GM19240 (cell line): ENCODE results near the gene TOPBP1.
"Not testable (repeated sequence)": the region's sequence is repeated elsewhere in the genome, so short reads cannot be mapped to it uniquely, and the experiment has no call there.

Experiments
- DNase-seq: peaks from one replicate; pipeline ENCODE4 v3.0.0; 2011; ENCODE audit warnings: low spot score; ENCODE audit not compliant: insufficient read length

The TOPBP1 gene

DNA sequence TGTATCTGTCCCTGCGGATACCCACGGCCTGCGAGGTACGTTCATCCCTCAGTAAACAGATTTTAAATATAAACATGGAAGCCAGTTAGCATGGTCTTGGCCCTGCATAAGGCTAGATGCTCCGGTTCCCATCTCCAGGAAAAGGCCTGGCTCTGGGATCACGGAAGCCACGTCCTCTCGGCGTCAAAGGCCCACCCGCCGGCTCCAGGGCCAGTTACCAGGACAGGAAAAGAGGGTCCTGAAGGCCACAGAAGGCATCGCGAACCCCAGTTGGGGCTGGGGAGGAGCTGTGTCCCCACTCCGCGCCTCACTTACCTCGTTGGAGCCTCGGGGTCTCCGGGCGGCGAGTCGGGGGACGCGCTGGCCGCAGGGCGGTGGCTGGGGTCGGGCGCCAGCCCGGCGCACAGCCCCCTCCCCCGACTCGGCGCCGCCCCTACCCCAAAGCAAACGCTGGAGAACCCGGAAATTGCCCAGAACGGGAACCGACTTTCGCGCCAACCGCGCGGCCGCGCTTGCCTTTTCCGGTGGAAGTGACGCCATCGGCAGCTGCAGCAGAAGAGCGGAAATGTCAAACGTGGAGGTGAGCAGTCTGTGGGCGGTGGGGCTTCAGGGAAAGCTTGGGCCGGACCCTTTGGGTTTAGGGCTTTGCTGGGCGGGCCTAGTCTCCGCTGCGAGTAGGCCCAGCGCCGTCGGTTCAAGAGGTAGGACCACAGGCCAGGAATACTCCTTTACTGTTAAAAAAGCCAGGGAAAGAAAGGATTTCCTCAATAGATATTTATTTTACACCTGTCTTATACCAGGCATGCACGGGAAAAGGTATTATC, at the start of gene TOPBP1:
TSS of gene TOPBP1 (minus strand) at position 488 of the 824 bp plus-strand sequence. CDS start 814 bp downstream, outside the sequence.
- peak; percentile 78 for DNase-seq

- no peak for DNase-seq
Measured at GRCh38 chr3:133711013-133711412, 49.3 kb upstream of the TOPBP1 start.

- no peak for DNase-seq
Measured at GRCh38 chr3:133709139-133709750, 47.5 kb upstream of the TOPBP1 start.

DNA sequence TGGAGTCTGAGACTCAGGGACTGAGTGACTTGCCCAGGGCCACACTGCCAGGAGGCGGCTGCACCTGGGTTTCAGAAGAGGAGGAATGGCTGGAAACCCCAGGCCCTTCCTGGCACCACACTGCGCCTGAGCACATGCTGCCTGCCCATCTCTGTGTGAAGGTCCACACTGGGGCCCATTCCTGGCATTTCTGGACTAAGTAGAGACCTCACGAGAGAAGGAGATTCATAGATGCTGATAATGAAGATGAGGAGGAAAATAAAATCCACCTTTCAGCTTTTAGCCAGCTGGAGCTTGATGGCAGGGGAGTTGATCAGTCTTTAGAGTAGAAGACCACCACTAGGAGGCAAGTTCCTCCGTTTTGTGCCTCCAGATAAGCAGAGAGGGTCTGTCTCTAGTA, 44.3 kb upstream of the TOPBP1 start:
- DNase-seq = no peak

DNA sequence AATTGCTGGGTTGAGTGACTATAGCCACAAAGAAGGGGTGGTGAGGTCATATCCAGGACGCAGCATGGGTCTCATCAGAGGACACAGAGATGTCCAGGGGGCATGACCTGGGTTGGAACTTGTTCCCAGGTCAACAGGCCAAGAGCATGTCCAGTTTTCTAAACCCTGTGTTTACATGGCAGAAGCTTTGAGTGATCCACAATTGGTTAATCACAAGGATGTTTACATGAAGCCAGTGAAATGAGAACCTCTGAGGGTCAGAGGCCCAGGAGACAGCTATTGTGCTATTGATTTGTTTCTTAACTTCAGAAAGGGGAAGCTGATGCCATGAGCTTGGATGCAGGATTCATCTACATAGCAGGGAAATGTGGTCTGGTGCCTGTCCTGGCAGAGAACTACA, 42.2 kb upstream of the TOPBP1 start:
- no peak for DNase-seq

DNA sequence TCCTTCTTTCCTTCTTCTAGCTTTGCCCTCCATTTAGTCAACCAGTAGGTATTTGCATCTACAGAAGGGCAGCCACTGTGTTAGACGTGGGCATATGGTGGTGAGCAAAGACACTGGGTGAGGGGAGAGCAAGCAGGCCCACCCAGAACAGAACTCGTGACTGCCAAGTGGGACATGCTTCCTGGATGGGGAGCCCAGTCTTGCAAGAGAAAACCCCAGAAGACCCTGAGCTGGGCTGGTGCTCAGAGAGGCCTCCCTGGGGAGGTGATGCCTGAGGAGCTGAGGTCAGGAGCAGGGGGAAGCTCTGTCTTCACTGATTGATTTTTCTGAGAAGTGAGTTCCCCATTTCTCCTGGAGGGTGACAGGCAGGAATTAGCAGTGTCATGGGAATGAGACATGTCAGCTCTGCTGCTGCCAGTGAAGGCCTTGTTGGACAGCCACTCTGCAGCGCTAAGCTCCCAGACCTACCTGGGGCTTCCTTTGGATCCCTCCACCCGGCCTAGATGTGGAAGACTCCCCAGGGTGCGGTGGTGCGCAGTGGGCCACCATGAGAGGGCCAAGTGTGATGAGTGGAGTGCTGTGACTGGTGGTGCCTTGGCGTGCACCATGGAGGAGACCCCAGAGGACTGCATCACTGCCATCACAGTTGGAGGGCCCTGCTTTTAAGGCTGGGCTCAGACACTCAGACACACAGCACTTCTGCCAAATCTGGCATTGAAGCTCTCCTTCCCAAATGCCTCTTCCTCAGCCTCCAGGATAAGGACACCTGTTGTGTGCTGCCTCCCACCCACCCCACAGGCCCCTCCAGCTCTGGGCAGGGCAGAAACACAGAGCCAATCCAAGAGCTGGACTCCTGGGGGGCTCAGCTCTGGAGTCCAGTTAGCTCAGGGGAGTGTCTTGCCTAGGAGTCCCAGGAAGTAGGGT, 40.0 kb upstream of the TOPBP1 start:
- no peak for DNase-seq

- no peak for DNase-seq
Measured at GRCh38 chr3:133700351-133700750, 38.6 kb upstream of the TOPBP1 start.

DNA sequence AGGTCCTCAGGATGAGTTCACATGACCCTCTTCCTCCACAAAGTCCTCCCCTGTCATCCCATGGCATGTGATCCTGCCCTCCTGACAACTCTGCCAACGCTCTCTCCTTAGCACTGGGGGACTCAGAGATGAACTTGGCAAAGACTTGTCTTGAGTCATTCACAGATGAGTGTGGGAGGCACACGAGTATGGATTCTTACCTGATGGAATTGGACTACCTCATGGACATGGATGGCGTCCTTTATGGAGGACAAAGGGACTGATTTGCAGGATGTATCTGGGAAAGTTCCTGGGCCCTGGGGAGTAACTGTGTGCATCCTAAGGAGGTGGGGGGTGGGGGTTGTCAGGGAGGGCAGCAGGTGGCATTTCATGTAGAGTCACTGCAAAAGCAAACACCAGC, 38.2 kb upstream of the TOPBP1 start:
- no peak for DNase-seq

DNA sequence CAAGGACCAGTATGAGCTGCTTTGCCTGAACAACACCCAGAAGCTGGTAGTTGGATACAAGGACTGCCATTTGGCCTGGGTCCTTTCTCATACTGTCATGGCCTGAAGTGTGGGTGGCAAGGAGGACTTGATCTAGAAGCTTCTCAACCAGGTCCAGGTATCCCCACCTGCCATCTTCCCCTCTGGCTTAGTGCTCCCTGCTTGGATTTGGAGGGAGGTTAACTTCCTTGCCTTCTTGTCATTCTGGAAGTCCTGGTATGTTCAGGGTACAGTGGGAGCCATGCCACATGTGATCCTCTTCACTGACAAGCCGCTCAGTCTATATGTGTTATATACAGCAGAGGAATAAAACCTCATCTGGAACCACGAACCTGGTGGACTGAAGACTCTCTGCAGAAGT, 37.7 kb upstream of the TOPBP1 start:
- DNase-seq = no peak

DNA sequence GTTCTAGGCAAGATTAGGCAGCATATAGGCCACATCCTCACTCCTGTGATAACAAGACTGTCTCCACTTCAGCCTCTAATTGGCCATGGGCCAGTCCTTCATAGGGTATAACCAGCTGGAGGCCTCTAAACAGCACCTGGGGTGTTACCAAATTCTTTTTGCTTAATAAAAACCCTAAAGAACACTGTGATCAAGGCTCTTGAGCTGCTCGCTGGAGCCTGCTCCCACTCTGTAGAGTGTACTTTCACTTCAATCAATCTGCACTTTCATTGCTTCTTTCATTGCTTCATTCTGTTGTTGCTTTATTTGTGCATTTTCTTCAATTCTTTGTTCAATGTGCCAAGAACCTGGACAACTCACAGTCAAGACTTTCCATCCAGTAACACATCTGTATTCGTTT, 36.2 kb upstream of the TOPBP1 start:
- DNase-seq = no peak

DNA sequence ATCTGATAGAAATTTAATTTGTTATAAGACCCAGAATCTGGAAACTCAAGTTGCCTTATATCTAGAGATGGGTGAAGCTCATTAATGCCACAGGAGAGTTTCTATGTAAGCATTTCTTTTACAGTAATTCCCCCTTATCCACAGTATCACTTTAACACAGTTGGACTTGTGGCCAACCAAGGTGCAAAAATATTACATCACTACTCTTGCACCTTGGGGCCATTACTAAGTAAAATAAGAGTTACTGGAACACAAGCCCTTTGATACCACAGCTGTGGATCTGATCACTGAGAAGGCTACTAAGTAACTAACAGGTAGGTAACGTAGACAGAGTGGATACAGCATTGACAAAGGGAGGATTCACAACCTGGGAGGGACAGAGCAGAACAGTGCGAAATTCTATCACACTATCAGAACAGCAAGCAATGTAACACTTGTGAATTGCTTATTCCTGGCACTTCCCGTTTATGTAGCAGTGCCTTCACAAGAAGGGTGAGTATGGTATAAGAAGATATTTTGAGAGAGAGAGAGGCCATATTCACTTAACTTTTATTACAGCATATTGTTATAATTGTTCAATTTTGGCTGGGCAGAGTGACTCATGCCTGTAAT, 33.9 kb upstream of the TOPBP1 start:
- DNase-seq = no peak

- DNase-seq = no peak
Measured at GRCh38 chr3:133694288-133695268, 32.8 kb upstream of the TOPBP1 start.

- no peak for DNase-seq
Measured at GRCh38 chr3:133693821-133694220, 32.1 kb upstream of the TOPBP1 start.

GRCh38 chr3:133692759-133693158, 31.0 kb upstream of the TOPBP1 start:
- no peak for DNase-seq

DNA sequence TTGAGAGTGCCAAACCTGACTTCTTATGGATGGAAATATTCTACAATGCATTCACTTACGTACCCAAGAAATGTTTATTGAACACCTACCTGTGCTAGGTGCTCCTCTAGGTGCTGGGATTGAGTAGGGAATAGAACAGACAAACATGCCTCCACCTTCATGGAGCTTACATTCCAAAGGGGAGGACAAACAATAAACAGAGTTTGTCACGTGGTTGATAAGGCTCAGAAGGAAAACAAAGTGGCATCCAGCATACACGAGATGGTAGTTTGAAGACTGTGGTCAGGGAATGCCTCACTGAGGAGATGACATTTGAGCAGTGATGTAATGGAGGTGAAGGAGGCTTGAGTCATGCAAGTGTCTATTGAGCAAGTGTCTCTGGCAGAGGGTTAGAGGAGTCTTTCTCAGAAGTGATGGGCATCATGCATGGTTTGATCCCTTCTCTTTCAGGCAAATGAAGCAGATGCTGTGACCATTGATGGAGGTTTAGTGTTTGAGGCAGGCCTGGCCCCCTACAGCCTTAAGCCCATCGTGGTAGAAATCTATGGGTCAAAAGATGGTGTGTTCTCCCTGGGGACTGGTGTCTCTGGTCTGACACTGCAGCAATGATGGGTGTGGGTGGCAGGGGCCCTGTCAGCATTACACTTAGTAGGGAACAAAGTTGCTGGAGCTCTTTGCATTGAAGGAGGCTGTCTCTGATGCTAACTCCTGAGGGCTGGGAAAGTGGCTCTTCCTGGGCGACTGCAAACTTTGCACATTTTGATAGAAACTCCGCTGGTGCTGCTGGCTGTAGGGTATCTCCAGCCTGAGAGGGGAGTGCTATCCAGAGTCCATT, 29.7 kb upstream of the TOPBP1 start:
- DNase-seq = no peak

DNA sequence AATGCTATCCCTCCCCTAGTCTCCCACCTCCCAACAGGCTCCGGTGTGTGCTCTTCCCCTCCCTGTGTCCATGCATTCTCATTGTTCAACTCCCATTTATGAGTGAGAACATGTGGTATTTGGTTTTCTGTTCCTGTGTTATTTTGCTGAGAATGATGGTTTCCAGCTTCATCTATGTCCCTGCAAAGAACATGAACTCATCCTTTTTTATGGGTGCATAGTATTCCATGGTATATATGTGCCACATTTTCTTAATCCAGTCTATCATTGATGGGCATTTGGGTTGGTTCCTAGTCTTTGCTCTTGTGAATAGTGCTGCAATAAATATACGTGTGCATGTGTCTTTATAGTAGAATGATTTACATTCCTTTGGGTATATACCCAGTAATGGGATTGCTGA, 16.3 kb upstream of the TOPBP1 start:
- DNase-seq = not testable (repeated sequence)

DNA sequence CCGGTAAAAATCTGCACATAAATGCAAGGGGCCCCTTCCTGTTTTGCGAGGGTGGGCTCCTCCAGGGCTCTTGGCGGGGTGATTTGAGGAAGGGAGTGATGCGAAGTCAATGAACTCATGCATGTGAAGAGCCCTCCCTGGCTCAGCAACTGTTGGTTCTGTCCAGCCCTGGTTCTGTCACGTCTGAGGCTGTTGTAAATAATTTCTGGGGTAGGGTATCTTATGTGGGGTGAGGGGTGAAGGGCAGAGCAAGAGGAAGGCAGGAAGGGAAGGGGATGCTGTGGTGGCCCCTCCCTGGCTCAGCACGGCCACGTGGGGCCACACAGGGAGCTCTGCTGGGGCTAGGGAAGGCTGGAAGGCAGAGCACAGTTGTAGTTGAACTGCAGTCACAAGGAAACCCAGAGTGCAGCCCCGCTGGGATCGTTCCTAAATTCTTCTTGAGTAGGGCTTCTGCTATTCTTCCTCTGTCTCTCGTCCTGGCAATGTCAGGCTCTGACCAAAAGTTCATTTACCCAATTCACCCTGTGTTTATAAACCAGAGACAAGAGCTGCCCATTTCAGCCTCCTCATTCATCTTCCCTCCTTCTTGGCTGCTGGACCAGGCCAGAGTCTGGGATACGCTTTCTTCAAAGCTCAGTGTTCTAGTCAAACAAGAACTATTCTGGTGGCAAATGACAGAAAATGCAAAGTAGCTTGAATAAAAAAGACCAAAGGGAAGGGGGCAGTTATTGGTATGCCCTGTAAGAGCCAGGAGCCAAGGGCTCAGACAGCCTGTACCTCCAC, 14.8 kb upstream of the TOPBP1 start:
- no peak for DNase-seq

- DNase-seq = no peak
Measured at GRCh38 chr3:133675631-133676335, 14.0 kb upstream of the TOPBP1 start.
